ENCODE results near the gene CTBP2.

- no peak for TF ChIP-seq REST (IDR thresholded peaks at IDR 0.05; ENCODE audit: insufficient read depth in 1 of 2, low read depth in 2 of 2, low read length in 1 of 2)
- no peak for TF ChIP-seq CTCF (IDR thresholded peaks at IDR 0.05)
- TF ChIP-seq TCF7L2 (IDR thresholded peaks at IDR 0.05; ENCODE audit: low read depth, low read length): no peak
- TF ChIP-seq POLR2AphosphoS5 (IDR thresholded peaks at IDR 0.05; ENCODE audit: low read depth, low read length): no peak
- no peak for TF ChIP-seq SIN3A (IDR thresholded peaks at IDR 0.05; ENCODE audit: borderline replicate concordance, insufficient read depth, low read depth, low read length)
These were observed 29.4 kb downstream of the CTBP2 start for GRCh38 chr10:125130916-125131315.

Data from Panc1 (cell line).